GM19452 (cell line): ENCODE measurements around the gene SLC35E2B.
"Not testable (repeated sequence)": the region's sequence is repeated elsewhere in the genome, so short reads cannot be mapped to it uniquely, and the experiment has no call there.

Source experiments
- ATAC-seq: cut with Tn5 transposase; IDR thresholded peaks from one replicate; pipeline ENCODE4 v1.9.1; 2021; ENCODE audit not compliant: unreplicated experiment

Gene SLC35E2B

GRCh38 chr1:1677718-1678580 lies 14.6 kb downstream of the SLC35E2B start:
- ATAC-seq = peak; percentile 51

- not testable (repeated sequence) for ATAC-seq
These were observed 16.5 kb downstream of the SLC35E2B start for GRCh38 chr1:1676087-1676486.

- ATAC-seq = not testable (repeated sequence)
These were observed 17.4 kb downstream of the SLC35E2B start for GRCh38 chr1:1675218-1675617.

GRCh38 chr1:1674806-1675205 lies 17.8 kb downstream of the SLC35E2B start:
- ATAC-seq = not testable (repeated sequence)

GRCh38 chr1:1672181-1672965 lies 20.2 kb downstream of the SLC35E2B start:
- ATAC-seq = no peak

- no peak for ATAC-seq
These were observed 21.1 kb downstream of the SLC35E2B start for GRCh38 chr1:1671365-1672119.

GRCh38 chr1:1670866-1671265 lies 21.7 kb downstream of the SLC35E2B start:
- ATAC-seq = no peak

- no peak for ATAC-seq
These were observed 22.8 kb downstream of the SLC35E2B start for GRCh38 chr1:1669468-1670440.

GRCh38 chr1:1666526-1666925 lies 26.1 kb downstream of the SLC35E2B start:
- no peak for ATAC-seq

GRCh38 chr1:1665815-1666251 lies 26.8 kb downstream of the SLC35E2B start:
- ATAC-seq = no peak

- no peak for ATAC-seq
These were observed 27.4 kb downstream of the SLC35E2B start for GRCh38 chr1:1664941-1665814.

GRCh38 chr1:1664318-1664717 lies 28.3 kb downstream of the SLC35E2B start:
- not testable (repeated sequence) for ATAC-seq

- ATAC-seq = not testable (repeated sequence)
These were observed 29.6 kb downstream of the SLC35E2B start for GRCh38 chr1:1662830-1663560.

- not testable (repeated sequence) for ATAC-seq
These were observed 30.2 kb downstream of the SLC35E2B start for GRCh38 chr1:1662392-1662791.

GRCh38 chr1:1658583-1659549 lies 33.7 kb downstream of the SLC35E2B start, which contains the start of gene CDK11B:
Gene CDK11B (minus strand): TSS chr1:1659004. CDS start chr1:1657485, 1,519 bp downstream.
- ATAC-seq = peak; percentile 86

GRCh38 chr1:1648265-1648664 lies 44.3 kb downstream of the SLC35E2B start:
- ATAC-seq = not testable (repeated sequence)
